LHCN-M2 (cell line): ENCODE data around the gene RBMS2. TPM values are rescaled to one million over a fixed set of nuclear protein-coding genes. Genes with fewer than 3 reads are reported as not detected.
"Not testable (repeated sequence)": the region's sequence is repeated elsewhere in the genome, so short reads cannot be mapped to it uniquely, and the experiment has no call there.

Experiments used
- DNase-seq: peaks from one replicate; pipeline ENCODE4 v3.0.0-alpha.2; 2012; ENCODE audit warnings: low read depth
- total RNA-seq: library from RNA; depleted of rRNA; stranded (reverse); fragments of >200 nt; gene quantifications from 2 replicates; pipeline ENCODE4 v1.2.3, GENCODE V29; 2014

Gene RBMS2
- total RNA-seq, 1 experiment from 2014 or later, result 13.0 TPM

DNA sequence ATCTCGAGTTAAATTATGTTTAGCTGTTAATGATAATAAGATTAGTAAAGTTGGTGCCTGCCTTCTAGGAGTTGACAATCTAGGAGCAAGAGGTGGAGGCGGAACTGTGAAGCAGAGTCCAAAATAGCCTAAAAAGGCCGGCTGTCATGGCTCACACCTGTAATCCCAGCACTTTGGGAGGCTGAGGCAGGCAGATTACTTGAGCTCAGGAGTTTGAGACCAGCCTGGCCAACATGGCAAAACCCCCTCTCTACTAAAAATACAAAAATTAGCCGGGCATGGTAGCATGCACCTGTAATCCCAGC lies 7.7 kb upstream of the RBMS2 start:
- DNase-seq, result not testable (repeated sequence)

- DNase-seq, result no peak
Measured at GRCh38 chr12:56517854-56518253, 3.8 kb upstream of the RBMS2 start.

- DNase-seq, result peak; percentile 38
Measured at GRCh38 chr12:56518570-56518969, 3.0 kb upstream of the RBMS2 start.

DNA sequence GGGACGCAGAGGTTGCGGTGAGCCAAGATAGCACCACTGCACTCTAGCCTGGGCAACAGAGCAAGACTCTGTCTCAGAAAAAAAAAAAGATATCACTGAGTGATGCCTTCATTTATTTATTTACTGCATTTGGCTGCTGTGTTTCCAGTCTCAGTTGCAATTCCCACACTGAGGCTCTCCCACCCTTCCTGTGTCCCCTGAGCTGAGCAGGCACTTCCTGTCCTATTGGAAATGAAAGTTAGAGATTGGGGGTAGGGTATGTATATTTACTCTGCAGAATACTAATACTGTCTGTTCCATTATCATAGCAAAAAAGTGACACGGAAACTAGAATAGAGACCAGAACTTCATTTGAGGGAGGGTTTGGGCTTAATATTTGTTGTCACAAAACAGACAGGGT lies 1.6 kb upstream of the RBMS2 start:
- DNase-seq, result no peak

DNA sequence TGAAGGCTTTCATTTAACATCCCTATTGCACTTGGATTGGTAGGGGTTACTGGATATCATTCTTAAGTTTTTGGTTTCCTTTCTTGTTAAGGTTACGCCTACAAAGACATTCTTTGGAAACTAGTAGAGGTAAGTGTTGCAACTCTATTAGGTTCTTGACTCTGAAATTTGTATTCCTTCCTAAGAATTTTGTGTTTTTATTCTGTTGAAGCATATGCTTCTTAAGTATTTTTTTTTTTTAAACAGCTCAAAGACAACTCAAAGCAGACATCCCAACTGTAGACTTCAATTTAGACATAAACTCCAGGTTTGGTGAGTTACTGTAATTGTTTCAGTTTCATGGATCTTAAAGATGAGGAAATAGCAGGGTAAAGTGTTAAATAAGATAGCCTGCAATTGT lies 1.1 kb upstream of the RBMS2 start:
- DNase-seq, result no peak

- DNase-seq, result no peak
Measured at GRCh38 chr12:56521209-56521589, 421 bp upstream of the RBMS2 start.

DNA sequence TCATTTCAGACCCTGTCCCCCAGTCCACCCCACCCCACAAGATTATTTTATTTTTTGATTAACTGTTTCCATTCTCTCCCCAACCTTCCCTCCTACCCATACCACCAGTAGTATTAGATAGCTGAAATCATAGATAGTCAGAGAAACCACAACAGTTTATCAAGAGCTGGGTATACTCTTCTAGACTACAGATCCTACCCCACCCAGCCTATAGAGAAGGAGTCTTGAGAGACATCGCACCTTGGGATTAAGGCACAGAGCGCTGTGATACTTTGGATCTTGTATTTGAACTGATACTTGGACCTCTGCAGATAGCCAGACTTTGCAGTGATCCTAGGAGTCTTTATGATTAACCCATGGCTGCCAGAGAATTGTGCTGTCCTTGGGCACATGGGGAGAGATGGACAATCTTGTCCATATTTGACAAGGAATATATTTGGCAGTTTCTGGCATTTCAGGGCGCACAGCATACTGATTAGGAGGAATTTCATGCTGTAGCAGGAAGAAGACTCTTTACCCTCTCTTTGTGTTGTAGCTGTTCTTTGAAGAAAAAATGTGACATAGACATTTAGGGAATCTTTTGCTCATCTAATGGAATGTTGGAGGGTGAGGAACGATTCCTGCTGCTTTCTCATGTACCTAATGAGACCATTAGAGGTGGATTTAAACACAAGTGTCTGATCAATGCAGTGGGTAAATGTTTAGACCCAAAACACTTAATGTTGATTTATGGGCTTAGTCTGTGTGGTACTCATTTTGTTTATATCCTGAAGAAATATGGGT lies 982 bp downstream of the RBMS2 start:
- peak; percentile 19 for DNase-seq

DNA sequence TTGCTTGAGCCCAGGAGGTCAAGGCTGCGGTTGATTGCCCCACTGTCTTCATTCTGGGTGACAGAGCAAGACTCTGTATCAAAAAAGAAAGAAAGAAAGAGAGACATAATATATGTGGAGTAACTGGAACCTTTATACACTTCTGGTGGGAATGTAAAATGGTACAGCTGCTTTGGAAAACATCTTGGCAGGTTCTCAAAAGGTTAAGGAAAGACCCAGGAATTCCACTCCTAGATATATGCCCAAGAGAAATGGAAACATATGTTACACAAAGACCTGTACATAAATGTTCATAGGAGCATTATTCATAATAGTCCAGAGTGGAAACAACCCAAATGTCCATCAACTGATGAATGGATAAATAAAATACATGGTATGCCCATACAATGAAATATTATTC lies 7.2 kb downstream of the RBMS2 start:
- no peak for DNase-seq

GRCh38 chr12:56529656-56530055 lies 8.0 kb downstream of the RBMS2 start:
- peak; percentile 52 for DNase-seq

GRCh38 chr12:56530390-56531055 lies 8.9 kb downstream of the RBMS2 start:
- DNase-seq, result peak; percentile 27

- no peak for DNase-seq
Measured at GRCh38 chr12:56537546-56537945, 15.9 kb downstream of the RBMS2 start.

DNA sequence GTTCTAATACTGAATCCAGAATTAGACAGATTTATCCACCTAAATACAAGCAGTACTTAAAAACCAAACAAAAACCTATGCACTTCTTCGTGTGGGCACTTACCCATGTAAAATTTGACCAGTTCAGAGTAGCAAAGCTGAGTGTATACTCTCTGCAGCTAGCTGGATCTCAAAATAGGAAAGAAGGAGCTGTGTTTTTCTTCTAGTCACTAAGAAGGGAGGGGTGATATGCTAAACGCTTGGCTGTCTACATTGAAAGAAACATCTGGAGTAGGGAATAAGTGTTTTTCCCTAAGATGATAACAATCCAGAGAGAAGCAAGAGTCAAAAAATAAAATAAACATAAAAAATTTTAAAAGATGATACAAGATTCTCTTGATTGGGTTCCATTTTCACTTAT lies 20.0 kb downstream of the RBMS2 start:
- no peak for DNase-seq

DNA sequence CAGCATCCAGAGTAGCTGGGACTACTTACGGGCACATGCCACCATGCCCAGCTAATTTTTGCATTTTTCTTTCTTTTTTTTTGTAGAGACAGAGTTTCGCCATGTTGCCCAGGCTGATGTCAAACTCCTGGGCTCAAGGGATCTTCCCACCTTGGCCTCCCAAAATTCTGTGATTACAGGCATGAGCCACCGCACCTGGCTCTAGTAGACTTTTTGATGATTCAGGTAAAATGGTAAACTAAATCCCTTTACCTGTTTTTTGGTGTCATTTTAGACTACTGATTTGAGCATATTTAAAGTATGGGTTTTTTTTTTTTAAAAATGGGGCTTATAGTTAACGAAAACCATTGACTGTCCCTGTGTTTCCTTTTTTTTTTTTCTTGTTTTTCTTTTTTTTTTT lies 20.5 kb downstream of the RBMS2 start:
- no peak for DNase-seq

GRCh38 chr12:56545023-56545604 lies 23.5 kb downstream of the RBMS2 start:
- no peak for DNase-seq

- DNase-seq, result no peak
Measured at GRCh38 chr12:56546680-56547079, 25.1 kb downstream of the RBMS2 start.

DNA sequence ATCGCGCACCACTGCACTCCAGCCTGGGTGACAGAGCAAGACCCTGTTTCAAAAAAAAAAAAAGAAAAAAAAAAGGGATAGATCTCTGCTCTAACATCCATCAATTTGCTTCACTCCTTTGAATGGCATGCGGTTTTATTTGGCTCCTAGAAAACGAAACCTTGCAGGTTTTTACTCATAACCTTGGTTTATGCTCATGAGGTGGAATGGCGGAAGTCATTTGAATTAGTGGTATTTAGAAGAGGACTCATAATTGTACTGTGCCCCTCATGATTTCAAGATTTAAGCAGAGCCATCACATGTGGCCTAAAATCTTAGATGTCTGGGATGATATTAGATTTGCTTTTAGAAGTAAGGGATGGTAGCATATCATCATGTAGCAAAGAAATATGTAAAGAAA lies 29.4 kb downstream of the RBMS2 start:
- DNase-seq, result no peak

DNA sequence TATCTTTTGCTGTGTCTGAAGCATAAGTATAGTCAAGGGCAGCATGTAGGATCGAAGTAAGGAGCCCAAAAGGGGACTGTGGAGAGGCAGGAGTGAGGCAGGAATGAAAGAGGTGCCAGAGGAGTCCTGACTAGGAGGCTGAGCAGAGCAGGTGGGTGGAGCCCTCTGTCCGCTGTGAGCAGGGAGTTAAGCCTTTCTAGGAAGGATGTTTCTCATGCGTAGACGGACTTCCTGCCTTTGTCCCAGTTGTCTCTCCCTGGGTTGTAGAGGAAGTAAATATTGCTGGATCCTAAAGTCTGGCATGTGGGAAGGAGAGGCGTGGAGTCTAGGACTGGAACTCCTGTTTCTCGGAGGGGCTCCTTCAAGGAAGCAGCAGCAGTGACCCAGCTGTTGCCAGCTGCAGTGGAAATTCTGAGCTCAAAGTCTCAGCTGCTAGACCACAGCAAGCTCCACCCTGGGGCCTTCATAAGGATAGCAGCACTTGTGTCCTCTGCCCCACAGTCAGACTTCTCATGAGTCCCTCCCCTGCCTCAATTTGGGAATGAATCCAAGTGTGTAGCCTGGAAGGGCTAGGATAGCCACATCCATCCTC lies 44.0 kb downstream of the RBMS2 start:
- peak; percentile 86 for DNase-seq

DNA sequence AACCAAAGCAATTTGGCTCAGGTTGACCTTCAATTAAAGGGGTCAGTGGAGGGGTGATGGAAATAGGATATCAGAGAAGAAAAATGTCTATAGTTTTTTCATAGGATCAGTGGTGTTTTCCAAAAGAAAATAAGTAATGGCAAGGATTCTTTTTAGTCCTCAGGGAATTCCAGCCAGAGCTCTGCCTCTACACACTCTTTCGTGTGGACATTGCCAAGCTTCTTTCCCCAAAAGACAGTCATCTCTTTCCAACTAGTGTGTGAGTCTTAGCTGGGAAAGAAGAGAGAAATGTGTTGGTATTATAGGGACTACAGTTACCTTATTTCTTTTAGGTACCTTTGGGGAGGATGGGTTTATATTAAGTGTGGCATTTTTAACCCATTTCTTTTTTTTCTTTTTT lies 46.5 kb downstream of the RBMS2 start:
- no peak for DNase-seq

DNA sequence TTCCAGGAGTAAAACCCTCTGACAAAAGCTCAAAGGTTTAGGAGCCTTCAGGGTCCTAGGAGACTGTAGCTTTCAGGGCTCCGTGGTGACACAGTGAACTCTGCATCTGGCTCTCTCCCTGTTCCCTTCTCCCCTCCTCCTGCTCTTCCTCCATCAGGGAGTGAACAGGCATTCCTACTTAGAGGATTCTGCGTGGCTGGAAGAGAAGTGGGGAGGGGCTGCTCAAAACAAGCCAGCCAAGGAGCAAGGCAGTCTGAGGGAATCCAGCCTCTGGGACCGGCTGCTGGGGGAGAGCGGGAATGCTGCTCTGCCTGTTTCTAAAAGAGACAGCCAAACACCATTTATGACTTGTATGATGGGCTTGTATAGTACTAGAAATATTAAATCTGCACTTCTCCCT lies 49.5 kb downstream of the RBMS2 start:
- no peak for DNase-seq

- no peak for DNase-seq
Measured at GRCh38 chr12:56572288-56572687, 50.7 kb downstream of the RBMS2 start.

DNA sequence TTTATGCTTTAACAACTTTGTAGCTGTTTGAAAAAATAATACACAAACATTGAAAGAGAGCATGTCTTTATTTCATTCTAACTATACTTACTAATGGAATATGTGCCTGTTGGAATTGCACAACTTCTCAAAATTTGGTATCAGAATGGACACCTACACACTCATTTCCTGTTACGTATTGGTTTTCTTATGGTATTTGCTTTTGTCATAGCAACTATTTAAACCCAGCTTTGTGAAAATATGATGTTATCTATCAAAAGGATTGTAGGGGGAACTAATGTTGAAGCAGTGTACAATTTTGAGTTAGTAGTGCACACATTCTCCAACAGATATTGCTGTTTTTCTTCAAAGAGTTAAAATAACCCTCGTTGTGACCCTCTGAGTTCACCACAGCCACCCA lies 52.6 kb downstream of the RBMS2 start:
- DNase-seq, result no peak

GRCh38 chr12:56577248-56577647 lies 55.6 kb downstream of the RBMS2 start:
- not testable (repeated sequence) for DNase-seq
